ENCODE data around the gene CACNA1C.

GRCh38 chr12:2641207-2641606 is 588.4 kb downstream of the CACNA1C start:
- TF ChIP-seq CTCF (IDR thresholded peaks at IDR 0.05) = no peak
- no peak for TF ChIP-seq POLR2A (IDR thresholded peaks at IDR 0.05)
- no peak for TF ChIP-seq POLR2AphosphoS5 (IDR thresholded peaks at IDR 0.05)
- TF ChIP-seq EP300 (IDR thresholded peaks at IDR 0.05) = no peak

Data from upper lobe of left lung (tissue), 4 donors.